NCI-H526 treated with DMSO at 0.1 percent for 48 hours (cell line): ENCODE measurements around the gene KCND1.
A peak's percentile ranks its signal among the peaks of the same experiment; 100 is the strongest.
"Not testable (repeated sequence)": the region's sequence is repeated elsewhere in the genome, so short reads cannot be mapped to it uniquely, and the experiment has no call there.

Experiments
- DNase-seq: peaks from one replicate; lab custom pipeline; 2025; lab: John Stamatoyannopoulos, UW

The KCND1 gene

GRCh38 chrX:48971249-48972219 lies at the start of gene KCND1:
Gene KCND1 (minus strand): TSS chrX:48971844. CDS start chrX:48970271, 1,573 bp downstream.
- no peak for DNase-seq

GRCh38 chrX:49019599-49020249 lies 48.1 kb upstream of the KCND1 start:
- DNase-seq, result no peak

- DNase-seq, result no peak
These were observed 47.4 kb upstream of the KCND1 start for GRCh38 chrX:49019050-49019449.

GRCh38 chrX:49003696-49004095 lies 32.1 kb upstream of the KCND1 start:
- peak; percentile 7 for DNase-seq

GRCh38 chrX:49002091-49002935 lies 30.7 kb upstream of the KCND1 start, which contains the start of gene GRIPAP1:
Gene GRIPAP1 (minus strand): TSS chrX:49002264. CDS start chrX:49002229, 35 bp downstream.
- peak; percentile 83 for DNase-seq

DNA sequence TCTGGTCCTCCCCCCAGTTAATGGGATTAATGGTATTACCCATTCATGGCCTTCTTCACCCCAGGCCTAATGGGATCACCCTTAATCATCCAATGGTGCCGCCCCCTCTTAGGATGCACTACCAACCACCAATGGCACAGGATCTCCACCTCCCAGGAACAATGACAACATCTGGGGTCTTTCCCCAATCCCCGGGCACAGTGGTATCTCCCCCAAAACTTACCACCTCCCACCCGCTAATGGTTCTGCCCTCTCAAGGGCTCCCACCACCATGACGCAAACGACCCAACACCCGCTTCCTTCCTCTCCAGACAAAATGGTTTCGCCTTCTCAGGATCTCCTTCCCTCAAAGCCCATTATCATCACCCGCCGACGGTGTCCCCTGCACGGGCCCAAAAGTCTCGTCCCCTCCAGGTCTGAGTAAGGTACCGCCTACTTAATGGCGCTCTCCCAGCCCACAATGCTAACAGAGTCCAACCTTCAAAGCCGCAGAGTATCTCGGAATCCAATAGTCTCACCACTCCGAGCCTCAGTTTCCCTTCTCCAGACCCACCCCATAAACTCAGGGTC lies 30.0 kb upstream of the KCND1 start:
- DNase-seq, result peak; percentile 8

DNA sequence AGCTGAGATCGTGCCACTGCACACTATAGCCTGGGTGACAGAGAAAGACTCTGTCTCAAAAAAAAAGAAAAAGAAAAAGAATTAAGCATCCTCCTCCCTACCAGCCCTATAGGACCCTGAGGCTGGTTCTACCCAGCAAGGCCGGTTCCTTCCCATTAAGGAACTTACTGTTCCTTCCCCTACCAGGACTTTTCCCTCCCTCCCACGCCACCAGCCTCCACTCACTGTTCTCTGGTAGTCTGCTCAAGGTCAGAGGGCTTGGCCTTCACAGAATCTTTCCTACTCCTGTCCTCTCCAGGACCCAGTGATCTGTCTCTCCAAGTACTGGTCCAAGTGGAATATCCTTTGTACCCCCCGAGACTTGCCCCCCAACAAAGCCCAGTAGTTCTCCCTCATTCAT lies 29.0 kb upstream of the KCND1 start:
- no peak for DNase-seq

- no peak for DNase-seq
These were observed 27.4 kb upstream of the KCND1 start for GRCh38 chrX:48999030-48999429.

GRCh38 chrX:48998391-48998790 lies 26.7 kb upstream of the KCND1 start:
- no peak for DNase-seq

- DNase-seq, result no peak
These were observed 26.2 kb upstream of the KCND1 start for GRCh38 chrX:48997865-48998264.

DNA sequence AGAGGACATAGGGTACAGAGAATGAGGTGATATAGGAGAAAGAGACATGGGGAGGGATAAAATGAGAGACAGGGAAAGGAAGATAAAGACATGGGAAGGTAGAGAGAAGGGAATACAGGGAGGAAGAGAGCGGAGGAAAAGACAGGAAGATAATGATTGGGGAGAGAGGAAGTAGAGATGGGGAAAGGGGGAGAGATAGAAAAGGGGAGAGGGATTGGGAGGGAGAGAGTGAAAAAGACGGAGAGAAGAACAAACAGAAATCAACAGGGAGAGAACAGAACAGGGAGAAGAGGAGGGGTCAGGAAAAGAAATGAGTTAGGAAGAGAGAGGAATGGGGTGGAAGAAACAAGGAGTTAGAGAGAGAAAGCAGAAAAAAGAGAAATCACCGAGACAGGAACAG lies 25.8 kb upstream of the KCND1 start:
- DNase-seq, result no peak

GRCh38 chrX:48996969-48997368 lies 25.3 kb upstream of the KCND1 start:
- no peak for DNase-seq

GRCh38 chrX:48992341-48992740 lies 20.7 kb upstream of the KCND1 start:
- DNase-seq, result no peak

DNA sequence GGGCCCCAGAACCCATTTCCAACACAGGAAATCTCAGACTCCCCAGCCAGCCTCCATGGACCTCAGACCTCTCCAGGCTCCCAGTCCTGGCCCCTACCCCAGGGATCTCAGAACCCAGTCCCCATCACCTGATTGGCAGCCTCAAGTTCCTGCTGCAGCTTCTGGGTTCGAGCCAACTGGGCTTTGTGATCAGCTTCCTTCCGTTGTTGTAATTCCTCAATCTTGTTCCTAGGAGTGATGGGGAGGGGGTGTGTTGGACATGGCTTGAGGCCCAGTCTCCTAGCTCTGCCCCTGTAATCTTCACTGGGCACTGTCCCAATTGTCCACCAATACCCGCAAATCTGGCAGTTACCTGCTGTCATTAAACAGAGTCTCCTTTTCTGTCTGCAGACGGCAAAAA lies 17.8 kb upstream of the KCND1 start:
- no peak for DNase-seq

GRCh38 chrX:48983896-48984295 lies 12.3 kb upstream of the KCND1 start:
- DNase-seq, result no peak

DNA sequence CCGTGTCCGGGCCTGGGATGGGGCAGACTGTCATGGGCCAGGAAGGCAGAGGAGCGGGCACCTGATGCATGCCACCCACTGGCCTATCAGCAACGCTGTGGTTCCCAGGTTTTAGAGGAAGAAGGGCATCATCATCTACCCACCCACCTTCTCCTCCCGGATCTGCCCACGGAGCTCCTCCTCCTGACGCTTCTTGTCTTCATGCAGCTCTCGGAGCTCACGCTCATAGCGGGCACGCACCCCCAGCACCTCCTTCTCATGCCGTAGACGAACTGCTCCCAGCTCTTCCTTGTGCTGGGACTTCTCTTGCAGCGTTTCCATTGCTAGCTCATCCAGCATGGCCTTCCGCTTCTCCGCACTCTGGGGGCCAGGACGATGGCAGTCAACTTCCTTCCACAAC lies 11.4 kb upstream of the KCND1 start:
- DNase-seq, result no peak

DNA sequence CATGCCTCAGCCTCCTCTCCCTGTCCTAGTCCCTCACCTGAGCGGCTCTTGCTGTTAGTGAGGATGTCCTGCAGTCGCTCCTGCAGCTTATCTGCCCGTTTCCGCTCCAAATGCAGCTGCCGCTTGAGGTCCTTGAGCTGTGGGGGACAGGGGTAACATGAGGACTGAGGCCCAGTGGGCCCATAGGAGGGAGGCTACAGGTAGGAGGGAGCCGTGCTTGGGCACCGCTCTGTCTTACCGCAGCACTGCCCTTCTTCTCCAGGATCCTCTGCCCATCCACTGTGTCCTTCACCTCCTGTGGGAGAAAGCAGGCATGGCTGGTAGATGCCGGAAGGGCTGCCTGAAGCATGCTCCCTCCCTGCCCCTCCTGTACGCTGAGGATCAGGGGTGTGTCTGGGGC lies 9.5 kb upstream of the KCND1 start:
- no peak for DNase-seq

DNA sequence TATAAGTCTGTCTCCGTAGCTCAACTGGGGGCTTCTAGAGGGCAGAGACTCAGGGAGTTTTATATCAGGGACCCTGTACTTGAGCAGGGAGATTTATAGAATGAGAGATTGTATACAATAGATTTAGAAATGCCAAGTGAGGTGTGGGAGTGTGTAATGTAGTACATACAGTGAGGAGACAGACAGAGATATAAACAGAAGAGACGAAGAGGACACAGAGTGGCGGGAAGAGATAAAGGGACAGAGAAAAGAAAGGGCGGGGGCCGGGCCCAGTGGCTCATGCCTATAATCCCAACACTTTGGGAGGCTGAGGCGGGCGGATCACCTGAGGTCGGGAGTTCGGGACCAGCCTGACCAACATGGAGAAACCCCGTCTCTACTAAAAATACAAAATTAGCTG lies 8.7 kb upstream of the KCND1 start:
- not testable (repeated sequence) for DNase-seq

DNA sequence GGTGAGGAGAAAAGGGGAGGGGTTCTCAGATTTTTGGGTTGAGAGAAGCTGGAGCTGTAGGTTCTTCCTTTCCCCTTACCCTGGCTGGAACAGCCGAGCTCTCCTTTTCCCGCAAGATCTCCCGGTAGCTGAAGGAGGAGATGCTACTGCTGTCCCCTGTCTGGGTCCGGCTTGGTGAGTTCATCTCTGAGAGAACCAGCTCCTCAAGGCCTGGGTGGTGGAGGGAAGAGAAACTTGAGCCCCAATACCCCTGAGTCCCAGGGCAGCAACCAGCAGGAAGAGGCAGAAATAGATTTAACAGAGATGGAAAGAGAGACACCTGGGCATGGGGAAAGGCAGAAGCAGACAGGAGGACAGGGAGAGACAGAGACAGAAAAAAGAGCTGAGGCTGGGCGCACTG lies 6.6 kb upstream of the KCND1 start:
- no peak for DNase-seq

DNA sequence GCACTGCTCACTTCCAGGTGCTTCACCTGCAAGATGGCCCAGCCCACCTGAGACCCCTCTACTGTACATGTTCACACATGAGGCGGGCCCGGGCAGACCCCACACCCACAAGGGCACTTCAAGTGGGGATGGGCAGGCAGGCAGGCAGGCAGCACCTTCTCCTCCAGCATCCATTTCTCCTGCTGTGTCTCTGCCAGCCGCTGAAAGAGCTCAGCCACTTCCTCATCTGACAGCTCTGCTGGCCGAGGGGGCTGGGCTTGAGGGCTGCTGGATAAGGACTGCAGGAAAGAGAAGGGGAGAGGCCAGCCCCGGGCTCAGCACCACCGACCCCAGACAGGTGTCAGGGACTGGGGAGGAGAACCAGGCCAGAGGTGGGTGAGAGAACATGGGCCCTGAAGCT lies 4.4 kb upstream of the KCND1 start:
- DNase-seq, result no peak

DNA sequence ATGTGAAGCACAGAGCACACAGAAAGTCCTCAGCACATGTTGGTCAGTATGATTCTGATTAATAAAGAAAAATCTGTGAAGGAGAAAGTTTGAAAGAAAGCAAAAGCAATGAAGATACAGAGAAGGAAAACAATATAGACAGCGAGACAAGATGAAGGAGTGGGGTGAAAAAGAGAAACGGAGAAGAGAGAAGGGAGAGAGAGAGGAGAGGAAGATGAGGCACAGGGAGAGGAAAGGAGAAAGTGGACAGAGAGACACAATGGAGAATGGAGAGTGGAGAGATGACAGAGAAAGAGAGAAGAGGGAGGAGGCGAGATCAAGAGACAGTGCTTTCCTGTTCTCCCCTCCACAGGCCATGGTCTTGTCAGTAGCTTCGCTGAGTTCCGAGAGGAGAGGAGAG lies 3.9 kb upstream of the KCND1 start:
- DNase-seq, result no peak

DNA sequence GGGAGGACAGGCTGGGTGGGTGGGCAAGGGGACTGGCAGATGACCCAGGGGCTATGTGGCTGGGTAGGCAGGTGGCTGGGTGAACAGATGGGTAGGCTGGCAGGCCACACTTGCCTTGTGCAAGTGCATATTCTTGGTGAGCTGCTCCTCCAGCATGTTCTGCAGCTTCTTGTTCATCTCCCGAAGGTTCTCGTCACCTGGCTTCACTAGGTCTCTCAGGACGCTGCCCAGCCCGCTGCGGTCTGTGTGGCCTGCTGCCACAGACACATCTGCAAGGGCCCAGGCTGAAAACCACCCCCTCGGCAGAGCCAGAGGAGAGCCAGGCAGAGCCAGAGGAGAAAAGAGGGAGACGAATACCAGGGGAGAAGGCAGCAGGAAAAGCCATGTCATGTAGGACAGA lies 3.4 kb upstream of the KCND1 start:
- DNase-seq, result no peak
